ENCODE data around the gene ANO9.
A peak's percentile ranks its signal among the peaks of the same experiment; 100 is the strongest.
"Not testable (repeated sequence)": the region's sequence is repeated elsewhere in the genome, so short reads cannot be mapped to it uniquely, and the experiment has no call there.

ANO9 gene

DNA sequence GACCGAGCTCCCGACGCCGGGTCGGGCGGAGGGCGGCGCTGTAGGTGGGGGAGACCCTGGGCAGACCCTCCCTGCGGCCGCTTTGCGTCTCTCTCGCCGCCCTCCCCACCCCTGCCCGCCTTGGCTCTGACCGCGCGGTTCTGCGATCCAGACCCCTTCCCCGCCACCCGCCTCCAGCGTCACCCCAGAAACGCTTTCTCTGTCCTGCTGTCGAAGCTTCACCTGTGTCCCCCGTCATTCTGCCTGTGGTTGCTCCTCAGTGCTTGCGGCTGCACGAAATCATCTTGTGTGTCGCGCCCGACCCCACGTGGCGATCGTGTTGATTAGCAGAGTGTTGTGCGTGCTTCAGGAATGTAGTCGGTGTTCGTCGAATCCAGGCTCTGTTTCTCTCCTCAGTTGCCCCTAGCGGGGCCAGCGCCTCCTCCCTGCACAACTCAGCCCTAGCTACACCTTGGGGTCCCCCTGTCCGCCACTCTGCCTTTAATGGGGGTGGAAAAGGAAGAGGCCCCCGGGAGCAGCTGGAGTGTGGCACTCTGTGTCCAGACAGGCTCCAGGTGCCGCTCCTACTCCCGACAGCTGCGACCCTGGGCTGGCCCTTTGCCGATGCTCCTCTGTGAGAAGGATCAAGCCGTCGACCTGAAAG lies 9.1 kb upstream of the ANO9 start:
- peak; percentile 71 to 80 for DNase-seq

DNA sequence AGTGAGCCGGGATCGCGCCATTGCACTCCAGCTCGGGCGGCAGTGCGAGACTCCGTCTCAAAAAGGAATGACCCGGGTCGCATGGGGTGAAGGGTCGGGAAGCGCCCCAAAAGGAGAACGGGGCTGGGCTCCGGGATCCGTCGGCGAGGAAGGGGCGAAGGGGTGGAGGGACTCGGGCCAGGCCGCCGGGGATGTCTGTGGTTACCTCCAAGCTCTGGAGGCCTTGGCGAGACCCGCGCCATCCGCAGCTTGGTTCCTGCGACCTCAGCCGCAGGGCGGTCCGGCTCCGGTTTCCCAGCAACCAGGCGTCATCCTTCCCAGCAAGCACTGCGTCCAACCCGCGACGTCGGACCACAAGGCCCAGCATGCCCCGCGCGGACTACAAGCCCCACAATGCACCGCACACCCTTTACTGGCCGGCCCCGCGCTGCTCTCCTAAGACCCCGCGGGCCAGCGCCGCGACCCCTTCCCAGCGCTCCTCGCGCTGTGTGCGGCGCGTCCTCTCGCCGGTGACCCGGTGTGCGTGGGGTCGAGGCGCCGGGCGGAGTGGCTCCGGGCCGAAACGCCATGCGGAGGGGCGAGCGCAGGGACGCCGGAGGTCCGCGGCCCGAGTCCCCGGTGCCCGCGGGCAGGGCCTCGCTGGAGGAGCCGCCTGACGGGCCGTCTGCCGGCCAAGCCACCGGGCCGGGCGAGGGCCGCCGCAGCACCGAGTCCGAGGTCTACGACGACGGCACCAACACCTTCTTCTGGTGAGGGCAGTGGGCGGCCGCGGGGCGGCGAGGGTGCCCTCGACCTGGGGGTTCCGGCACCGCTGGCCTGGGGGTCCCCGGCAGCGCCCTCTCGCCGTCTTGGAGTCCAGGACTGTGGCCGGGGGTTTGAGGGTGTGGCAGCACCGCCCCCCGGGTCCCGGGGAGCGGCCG lies 8.3 kb upstream of the ANO9 start, which contains the start of gene PTDSS2:
Gene PTDSS2, plus strand, starts transcription at position 391 of the 920 bp plus-strand sequence. Its CDS starts 177 bp downstream, at position 568.
- DNase-seq, result peak; percentile 98 to 99

DNA sequence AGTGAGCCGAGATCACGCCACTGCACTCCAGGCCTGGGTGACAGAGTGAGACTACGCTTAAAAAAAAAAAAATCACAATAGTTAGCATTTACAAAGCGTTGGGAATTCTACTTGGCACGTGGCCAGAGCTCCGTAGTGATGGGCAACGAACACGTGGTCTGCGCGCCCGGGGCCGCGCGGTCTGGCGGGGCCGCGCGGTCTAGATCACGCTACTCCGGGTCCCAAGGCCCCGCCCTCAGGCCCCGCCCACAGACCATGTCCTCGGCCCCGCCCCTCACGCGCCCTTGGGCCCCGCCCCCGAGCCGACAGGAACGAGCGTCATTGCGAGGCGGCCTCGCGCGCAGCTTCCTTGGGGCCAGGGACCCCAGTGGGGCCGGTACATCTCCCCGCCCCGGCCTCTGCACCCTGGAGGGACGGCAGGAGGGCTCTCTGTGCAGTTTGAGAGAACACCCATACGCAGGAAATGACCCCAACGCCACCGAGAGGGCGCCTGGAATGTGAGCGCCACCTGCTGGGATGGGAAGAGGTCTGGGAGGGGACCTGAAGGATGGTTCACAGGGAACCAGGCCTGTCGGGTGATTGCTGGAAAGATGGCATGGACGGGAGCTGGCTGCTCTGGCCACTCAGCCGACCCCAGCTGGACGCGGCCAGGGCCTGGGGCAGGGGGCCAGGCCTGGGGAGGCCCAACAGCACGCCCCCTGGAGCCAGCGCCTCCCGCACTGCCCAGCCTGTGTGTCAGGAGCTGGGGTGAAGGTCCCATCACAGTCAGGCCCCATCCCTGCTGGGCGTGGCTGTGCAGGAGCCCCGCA lies 6.3 kb upstream of the ANO9 start:
- peak; percentile 98 for DNase-seq

DNA sequence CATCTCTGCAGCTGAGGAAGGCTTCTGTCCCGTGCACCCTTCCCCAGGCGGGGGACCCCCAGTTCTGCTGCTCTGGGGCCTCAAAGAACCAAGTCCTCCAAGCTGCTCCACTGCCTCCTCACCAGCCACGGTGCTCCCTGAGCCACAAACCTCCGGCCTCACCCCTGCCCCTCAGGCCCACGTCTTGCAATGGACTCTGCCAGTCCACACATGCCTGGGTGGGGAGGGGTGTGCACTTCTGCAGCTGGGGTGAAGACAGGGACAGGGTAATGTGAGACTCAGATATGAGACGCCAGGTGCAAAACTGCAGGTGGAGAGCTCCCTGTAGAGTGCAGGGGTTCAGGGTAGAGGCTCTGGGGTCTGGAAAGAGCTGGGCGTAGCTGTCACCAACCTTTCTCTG lies 5.1 kb upstream of the ANO9 start:
- no peak for DNase-seq

DNA sequence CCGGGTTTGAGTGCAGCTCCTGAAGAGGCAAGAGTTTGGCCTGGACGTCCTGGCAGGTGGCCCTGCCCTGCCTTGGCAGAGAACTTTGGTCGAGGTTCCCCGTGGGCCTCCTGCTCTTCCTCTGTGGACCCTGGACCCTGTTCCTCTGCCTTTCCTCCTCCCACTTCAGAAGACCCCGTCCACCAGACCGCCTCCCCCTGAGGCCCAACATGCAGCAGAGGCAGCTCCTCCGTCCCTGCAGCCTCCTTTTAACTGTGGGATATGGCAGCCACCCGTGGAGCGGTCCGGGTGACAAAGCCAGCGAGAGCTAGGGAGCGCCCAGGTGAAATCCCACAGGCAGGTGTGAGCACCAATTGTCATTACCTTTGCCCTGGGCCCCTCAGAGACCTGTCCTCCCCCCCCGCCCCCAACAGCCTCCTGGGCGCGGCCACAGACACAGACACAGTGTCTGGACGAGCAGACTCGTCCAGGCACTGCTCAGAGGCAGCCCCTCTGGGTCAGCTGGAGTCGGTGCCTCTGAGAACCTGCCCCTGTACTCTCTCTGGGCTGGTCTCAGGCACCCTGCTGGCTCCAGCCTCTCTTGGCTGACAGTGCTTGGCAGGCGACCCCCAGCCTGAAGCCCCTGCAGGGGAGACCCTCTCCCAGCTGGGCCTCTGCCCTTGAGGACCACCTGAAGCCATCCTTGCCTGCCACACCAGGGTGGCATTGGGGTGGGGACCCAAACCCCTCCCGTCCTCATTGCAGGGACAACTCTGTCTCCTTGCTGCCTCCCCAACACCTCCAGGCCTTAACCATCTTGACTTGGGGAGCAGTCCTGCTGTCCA lies 4.2 kb upstream of the ANO9 start:
- DNase-seq, result no peak

DNA sequence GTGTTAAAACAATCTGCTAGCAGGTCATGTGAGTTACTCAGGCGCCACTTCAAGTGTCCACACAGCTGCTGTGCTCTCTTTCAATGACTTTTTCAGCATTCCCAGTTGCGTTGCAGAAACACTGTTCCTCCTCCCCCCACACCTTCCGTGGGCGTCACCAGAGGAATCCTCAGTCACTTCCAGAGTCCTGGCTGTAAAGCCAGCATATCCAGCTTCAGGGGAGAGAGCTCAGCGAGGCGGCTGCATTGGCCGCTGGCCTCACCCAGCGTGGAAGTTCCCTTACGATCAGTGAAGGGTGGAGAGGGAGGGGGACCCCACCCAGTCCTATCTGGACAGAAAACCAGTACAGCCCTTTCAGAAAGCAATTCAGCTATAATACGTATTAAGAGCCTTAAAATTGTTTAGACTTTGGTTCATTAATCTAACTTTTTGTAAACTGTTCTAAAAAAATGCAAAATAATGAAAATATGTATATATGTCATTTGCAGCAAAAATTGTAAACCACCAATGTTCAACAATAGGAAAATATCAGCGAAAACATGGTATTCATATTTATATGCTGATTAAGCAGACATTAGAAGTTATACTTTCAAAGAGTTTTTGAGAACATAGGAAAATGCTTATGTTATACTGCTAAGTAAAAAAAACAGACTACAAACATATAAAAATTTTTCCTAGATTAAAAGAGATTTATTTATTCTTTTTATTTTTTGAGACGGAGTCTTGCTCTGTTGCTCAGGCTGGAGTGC lies 2.8 kb upstream of the ANO9 start:
- DNase-seq, result no peak

DNA sequence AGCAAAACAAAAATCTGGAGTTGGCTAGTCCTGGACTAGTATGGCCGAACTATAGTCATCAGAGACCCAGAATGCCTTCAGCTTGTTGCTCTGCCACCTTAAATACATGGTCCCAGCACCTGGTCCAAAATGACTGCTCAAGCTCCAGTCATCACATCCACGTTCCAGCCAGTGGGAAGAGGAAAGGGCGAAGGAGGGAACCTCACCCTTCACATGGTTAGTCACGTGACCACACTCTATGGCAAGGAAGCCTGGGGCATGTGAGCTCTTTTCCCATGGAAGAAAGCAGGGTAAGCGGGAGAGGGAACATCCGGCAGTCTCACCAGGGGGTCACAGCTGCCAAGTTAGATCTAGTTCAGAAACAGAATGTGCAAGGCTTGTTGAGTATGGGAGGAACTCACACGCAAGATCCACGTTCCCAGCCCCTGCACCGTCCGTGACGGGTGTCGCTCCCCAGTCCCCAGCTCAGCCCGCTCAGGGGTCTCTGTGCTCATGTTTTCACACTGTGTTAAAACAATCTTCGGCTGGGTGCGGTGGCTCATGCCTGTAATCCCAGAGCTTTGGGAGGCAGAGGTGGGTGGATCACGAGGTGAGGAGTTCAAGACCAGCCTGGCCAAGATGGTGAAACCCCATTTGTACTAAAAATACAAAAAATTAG lies 1.9 kb upstream of the ANO9 start:
- no peak for DNase-seq

DNA sequence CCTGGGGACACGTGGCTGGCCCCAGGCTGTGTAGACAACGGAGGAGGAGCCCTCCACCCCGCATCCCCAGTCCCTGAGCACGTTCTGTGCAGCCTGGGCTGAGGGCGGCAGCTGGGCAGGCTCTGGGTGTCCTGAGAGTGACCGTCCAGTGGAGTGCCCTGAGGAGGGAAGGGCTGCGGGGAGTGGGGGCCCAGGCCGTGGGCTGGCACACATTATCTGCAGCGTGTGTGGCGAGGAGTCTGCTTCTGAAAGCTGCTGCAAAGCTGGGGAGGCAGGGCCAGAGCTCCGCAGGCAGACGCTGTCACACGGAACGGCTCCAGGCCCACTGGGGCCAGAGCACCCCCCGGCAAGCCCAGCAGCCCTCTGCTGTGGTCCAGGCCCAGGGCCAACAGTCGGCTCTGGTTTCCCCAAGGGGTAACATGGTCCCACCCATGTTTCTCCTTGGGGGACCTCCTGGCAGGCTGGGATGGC lies 835 bp upstream of the ANO9 start:
- no peak for DNase-seq

DNA sequence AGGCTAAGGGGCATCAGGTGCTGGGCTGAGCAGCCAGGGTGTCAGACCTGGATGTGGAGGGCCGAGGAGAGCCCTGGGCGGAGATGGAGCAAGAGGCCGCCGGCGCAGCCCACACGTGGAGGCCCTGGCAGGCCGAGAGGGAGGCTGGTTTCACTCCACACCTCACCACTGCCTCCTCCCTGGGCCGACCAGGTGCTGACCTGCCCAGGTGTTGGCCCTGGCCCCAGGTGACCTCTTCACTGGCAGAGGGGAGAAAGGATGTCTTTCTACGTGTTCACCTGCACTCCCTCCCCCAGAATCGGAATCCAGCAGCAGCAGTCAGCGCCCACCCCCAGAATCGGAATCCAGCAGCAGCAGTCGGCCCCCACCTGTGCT lies 781 bp downstream of the ANO9 start:
- DNase-seq, result no peak

DNA sequence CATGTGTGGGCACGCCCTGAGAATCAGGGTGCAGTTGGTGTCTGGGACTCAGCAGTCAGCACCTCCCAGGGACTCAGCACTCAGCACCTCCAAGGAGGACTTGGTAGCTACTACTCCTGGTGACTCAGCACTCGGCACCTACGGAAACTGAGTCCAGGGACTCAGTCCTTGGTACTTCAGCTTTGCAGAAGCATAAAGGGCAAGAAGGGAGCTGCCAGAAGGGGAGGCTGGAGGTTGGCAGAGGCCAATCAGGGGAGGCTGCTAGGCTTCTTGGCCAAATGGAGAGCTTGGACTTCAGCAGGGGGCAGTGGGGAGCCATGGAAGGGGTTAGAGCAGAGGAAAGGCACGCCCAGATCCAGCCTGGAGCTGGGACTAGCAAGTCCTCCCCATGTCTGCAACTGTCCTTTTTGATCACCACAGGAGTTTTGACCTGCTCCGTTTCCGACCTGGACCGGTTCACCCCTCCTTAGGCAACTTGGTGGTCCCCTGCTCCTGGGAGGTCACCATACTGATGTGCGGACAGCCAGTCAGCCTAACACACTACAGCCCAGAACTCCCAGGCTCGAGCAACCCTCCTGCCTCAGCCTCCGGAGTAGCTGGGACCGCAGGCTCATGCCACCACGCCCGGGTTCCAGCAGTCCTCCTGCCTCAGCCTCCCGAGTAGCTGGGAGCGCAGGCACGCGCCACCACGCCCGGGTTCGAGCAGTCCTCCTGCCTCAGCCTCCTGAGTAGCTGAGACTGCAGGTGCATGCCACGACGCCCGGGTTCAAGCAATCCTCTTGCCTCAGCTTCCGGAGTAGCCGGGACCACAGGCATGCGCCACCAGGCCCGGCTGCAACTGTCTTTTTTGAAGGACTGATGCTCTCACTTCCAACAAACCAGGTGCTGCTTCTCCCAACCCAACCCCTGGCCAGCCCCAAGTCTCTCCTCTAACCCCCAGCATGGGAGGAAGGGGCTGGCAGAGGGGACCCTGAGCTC lies 1.5 kb downstream of the ANO9 start:
- DNase-seq, result no peak

DNA sequence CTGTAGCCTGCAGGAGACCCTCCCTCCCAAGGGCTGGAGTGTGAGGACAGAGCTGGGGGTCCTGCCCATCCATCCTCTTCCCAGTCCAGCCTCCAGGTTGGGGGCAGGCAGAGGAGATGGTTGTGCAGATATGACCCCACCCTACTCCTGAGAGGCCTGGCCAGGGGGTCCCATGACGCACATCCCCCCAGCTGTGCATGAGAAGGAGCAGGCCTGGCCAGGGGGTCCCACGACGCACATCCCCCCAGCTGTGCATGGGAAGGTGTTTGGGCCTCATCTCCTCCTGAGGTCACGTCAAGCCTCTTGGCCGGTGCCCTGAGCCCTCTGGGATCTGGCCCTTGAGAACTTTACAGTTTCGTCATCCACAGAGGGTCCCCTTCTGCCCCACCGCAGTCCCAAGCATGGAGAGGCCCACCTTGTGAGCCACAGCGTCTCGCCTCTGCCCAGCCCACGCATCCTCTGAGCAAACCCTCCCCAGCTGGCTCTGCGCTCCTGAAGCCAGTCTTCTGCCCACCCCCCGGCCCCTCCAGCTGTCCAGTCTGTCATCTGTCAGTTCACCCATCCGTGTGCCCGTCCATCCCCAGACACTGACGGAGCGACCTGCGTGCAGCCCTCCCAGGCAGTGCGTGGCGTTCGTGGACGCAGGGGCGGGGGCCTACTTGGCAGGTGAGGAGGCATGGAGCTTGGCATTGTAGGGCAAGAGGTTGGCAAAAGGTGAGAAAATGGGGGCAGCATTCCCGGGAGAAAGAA lies 2.3 kb downstream of the ANO9 start:
- no peak for DNase-seq

DNA sequence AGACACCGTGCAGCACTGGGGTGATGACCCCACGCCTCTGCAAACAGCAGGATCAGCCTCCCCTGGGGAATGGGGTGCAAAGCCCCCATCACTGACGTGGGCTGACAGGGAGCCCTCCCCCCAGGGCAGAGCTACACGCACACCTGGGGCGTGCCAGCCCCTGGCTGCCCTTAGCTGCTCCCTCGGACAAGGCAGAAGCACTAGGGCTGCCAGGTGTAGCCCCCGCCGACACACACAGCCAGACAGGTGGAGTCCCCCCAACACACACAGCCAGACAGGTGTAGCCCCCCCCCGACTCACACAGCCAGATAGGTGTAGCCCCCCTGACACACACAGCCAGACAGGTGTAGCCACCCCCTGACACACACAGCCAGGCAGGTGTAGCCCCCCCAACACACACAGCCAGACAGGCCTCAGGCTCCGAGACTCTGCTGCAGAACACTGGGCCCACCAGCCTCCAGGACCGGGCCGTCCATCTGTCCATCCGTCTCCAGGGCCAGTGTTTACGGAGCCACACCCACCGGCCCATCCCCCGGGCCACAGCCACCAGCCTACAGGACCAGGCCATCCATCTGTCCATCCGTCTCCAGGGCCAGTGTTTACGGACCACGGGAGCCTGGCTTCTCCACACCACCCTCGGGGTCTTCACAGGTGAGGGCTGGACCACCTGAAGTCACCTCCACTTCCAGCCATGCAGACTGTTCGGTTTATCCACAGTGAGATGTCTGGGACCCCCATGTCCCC lies 3.5 kb downstream of the ANO9 start:
- no peak for DNase-seq

DNA sequence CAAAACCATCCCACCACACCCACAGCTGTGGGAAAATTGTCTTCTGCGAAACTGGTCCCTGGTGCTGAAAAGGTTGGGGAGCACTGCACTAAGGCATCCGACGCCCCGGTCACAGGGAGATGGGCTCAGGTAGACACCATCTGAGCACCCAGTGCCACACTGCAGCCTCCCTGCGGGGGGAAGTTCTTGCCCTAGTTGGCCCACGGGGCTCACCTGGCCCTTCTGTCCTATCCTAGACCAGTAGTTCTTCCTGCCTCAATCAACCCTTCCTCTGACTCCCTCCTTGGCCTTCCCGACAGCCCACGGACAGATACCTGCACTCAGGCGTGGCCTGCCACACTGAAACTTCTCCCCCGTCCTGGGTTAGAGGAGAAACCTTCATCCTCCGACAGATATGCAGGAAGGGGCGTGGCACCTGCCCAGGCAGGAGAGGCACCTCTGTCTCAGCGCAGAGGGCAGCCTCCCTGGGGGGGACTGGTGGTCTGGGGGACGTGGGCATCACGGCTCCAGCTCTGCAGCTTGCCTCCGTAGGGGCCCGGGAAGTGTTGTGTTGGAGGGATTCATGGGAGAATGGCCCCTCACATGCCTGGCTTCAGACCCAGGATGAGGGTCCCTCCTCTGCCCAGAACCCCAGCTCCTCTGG lies 4.5 kb downstream of the ANO9 start:
- DNase-seq, result no peak

DNA sequence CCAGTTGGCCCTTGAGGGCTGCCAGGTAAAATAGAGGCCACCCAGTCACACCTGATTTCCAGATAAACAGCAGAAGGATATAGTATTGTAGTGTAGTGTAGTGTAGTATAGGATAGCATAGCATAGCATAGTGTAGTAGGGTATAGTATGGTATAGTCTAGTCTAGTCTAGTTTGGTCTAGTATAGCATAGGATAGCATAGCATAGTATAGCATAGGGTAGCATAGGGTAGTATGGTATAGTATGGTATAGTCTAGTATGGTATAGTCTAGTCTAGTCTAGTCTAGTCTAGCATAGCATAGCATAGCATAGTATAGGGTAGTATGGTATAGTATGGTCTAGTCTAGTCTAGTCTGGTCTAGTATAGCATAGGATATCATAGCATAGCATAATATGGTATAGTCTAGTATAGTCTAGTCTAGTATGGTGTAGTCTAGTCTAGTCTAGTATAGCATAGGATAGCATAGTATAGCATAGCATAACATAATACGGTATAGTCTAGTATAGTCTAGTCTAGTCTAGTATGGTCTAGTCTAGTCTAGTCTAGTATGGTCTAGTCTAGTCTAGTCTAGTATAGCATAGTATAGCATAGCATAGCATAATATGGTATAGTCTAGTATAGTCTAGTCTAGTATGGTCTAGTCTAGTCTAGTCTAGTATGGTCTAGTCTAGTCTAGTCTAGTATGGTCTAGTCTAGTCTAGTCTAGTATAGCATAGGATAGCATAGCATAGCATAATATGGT lies 6.6 kb downstream of the ANO9 start:
- not testable (repeated sequence) for DNase-seq

DNA sequence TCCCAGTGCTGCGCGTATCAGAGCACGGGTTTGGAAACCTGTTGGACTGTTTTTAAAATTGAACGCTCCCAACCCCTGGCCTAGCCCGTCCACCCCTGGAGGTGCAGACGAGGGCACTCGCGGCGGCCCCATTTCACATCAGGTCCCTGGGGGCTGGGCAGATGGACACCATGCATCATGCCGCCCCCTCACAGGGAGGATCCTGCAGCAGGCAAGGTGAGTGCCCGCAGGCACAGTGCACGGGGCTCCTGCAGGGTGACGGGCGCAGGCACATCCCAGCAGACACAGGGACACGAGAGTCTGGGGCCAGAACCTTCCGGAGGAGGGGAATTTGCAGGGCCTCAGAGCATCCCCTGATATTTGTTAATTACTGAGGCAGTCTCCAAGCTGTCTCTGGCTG lies 7.3 kb downstream of the ANO9 start:
- no peak for DNase-seq

DNA sequence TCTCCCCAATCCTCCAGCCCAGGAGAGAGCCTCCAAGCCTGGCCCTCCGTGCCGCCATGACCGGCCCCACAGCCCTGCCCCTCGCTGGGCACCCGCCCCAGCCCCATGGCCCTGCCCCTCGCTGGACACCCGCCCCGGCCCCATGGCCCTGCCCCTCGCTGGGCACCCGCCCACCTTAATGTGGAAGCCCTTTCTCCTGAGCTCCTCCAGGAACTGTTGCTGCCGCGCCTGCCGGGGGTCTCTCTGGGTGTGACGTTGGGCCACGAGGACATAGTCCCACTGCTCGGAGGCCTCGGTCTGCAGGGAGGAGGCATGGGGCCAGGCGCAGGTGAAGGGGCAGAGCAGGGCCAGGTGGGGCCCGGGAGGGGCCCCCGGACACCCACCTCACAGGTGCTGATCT lies 8.2 kb downstream of the ANO9 start:
- DNase-seq, result no peak

DNA sequence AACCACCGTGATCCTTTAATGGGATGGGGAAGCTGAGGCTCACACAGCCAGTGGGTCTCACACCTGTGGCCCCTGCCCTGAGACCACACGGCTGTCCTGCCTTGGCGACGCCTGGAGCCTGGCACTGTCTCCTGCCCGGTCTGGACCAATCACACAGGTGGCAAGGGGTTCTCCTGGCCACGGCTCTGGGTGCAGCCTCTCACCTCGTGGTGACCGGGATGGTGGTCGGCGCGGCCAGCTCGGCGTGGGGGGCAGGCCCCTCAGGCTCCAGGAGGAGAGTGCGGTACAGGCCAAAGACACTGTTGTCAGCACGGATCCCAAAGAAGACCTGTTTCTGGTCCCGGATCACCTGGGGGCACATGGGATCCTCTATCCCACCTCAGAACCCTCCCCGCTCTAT lies 8.7 kb downstream of the ANO9 start:
- DNase-seq, result no peak

Data from Kasumi-1 (cell line).